Panc1 (cell line): ENCODE data around the gene EOGT. TPM values are rescaled to one million over a fixed set of nuclear protein-coding genes. Genes with fewer than 3 reads are reported as not detected.

Experiments used
- ATAC-seq: fragments of 200-7000 bp; cut with Tn5 transposase; 2 replicates; pipeline ENCODE4 v1.9.1; 2020; ENCODE audit warnings: mild to moderate bottlenecking, moderate library complexity
- BruUV-seq: library from RNA; stranded (reverse); fragments of 400-500 nt; replicated peaks from 2 replicates; lab custom pipeline; 2021; lab: Mats Ljungman, UMichigan
- CTCF ChIA-PET: fragments of 300-600 bp; sonication (Branson Sonifier 250); formaldehyde crosslinking; loops from one replicate; lab custom pipeline; 2022; ENCODE audit warnings: antibody characterized with exemption; lab: Charles Lee
- POLR2A ChIA-PET: fragments of 300-600 bp; sonication (Branson Sonifier 250); formaldehyde crosslinking; loops from one replicate; lab custom pipeline; 2022; ENCODE audit warnings: antibody characterized with exemption; lab: Charles Lee
- DNase-seq: peaks from one replicate; pipeline ENCODE4 v3.0.0-alpha.2; 2010; ENCODE audit warnings: low read depth, low spot score
- H3K27ac ChIP-seq: 2 replicates; pipeline ENCODE4 v1.5.1; 2011; ENCODE audit warnings: mild to moderate bottlenecking, low read length, inconsistent platforms
- H3K27me3 ChIP-seq: fragments of 200-500 bp; sonication (Bioruptor generic); 2 replicates; pipeline ENCODE4 v1.6.0; 2014; ENCODE audit warnings: low read length, inconsistent platforms; ENCODE audit not compliant: control insufficient read depth, insufficient read depth
- H3K36me3 ChIP-seq: fragments of 200-500 bp; sonication (Bioruptor generic); 2 replicates; pipeline ENCODE4 v1.5.1; 2014; ENCODE audit warnings: inconsistent platforms, mild to moderate bottlenecking, low read length, moderate library complexity; ENCODE audit not compliant: control insufficient read depth, insufficient read depth
- H3K4me1 ChIP-seq: 2 replicates; pipeline ENCODE4 v1.5.1; 2011; ENCODE audit warnings: inconsistent platforms, mild to moderate bottlenecking, low read length, moderate library complexity; ENCODE audit not compliant: control insufficient read depth, insufficient read depth
- H3K4me3 ChIP-seq, 2 experiments: 2 replicates each; pipeline ENCODE4 v1.5.1; 2011 to 2012; ENCODE audit warnings: low read depth in 2 of 2, low read length in 2 of 2, mild to moderate bottlenecking in 2 of 2, inconsistent platforms in 1 of 2, moderate library complexity in 1 of 2
- H3K9me3 ChIP-seq: fragments of 200-500 bp; sonication (Bioruptor generic); 2 replicates; pipeline ENCODE4 v1.5.1; 2014; ENCODE audit warnings: low read depth, mild to moderate bottlenecking, inconsistent platforms, low read length, moderate library complexity; ENCODE audit not compliant: control insufficient read depth, insufficient read depth
- POLR2AphosphoS5 ChIP-seq: IDR thresholded peaks from 2 replicates; pipeline ENCODE4 v1.6.1; 2012; ENCODE audit warnings: mild to moderate bottlenecking, low read depth, low read length, moderate library complexity
- SIN3A ChIP-seq: IDR thresholded peaks from 2 replicates; pipeline ENCODE4 v1.6.1; 2012; ENCODE audit warnings: low read depth, mild to moderate bottlenecking, low read length, moderate library complexity, borderline replicate concordance; ENCODE audit not compliant: insufficient read depth
- TCF7L2 ChIP-seq: IDR thresholded peaks from 2 replicates; pipeline ENCODE4 v1.6.1; 2011; ENCODE audit warnings: mild to moderate bottlenecking, low read depth, low read length, inconsistent platforms
- in situ Hi-C: cut with HindIII; loops from 2 replicates; pipeline ENCODE4 v1.10.0; 2016; ENCODE audit warnings: low sequenced_read_pairs, low pct_unique_long_range_greater_than_20kb
- intact Hi-C: fragments of 100-400 bp; cut with micrococcal nuclease; formaldehyde crosslinking; loops from one replicate; pipeline ENCODE4 v1.10.0; 2022; ENCODE audit not compliant: unreplicated experiment
- total RNA-seq: library from RNA; stranded (reverse); gene quantifications from one replicate; pipeline ENCODE4 v1.2.1, GENCODE V29; 2021; ENCODE audit not compliant: unreplicated experiment
- TF ChIP-seq, protein P1 (sequence below): fragments of 450-650 bp; IDR thresholded peaks from 2 replicates; pipeline ENCODE4 v1.5.1; 2017; ENCODE audit warnings: mild to moderate bottlenecking
- TF ChIP-seq, protein P2 (sequence below), 2 experiments: IDR thresholded peaks; 2 replicates each; pipeline ENCODE4 v1.6.1; 2011 to 2012; ENCODE audit warnings: low read depth in 2 of 2, control low read depth in 1 of 2, low read length in 1 of 2, mild to moderate bottlenecking in 1 of 2, moderate library complexity in 1 of 2; ENCODE audit not compliant: insufficient read depth in 1 of 2

Gene EOGT
- total RNA-seq, 1 experiment from 2014 or later: 29.1 TPM

- POLR2A ChIA-PET: no interaction called here
- no TSS peak for BruUV-seq
- Histone ChIP-seq H3K27me3 (no peaks in the 10 kb centered on the region; the same call in none of the 2 replicates), H3K27ac (no peak overlapping the region), H3K36me3 (no peaks in the 10 kb centered on the region), H3K4me3 (no peak overlapping the region), H3K9me3 (no peaks in the 10 kb centered on the region), H3K4me1 (no peaks in the 10 kb centered on the region)
- DNase-seq (no peak), ATAC-seq (no peak)
- CTCF ChIA-PET: no interaction called here
- in situ Hi-C loops: no loop called here
- TF ChIP-seq TCF7L2: no peak
- TF ChIP-seq, protein P1, sequence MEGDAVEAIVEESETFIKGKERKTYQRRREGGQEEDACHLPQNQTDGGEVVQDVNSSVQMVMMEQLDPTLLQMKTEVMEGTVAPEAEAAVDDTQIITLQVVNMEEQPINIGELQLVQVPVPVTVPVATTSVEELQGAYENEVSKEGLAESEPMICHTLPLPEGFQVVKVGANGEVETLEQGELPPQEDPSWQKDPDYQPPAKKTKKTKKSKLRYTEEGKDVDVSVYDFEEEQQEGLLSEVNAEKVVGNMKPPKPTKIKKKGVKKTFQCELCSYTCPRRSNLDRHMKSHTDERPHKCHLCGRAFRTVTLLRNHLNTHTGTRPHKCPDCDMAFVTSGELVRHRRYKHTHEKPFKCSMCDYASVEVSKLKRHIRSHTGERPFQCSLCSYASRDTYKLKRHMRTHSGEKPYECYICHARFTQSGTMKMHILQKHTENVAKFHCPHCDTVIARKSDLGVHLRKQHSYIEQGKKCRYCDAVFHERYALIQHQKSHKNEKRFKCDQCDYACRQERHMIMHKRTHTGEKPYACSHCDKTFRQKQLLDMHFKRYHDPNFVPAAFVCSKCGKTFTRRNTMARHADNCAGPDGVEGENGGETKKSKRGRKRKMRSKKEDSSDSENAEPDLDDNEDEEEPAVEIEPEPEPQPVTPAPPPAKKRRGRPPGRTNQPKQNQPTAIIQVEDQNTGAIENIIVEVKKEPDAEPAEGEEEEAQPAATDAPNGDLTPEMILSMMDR: no peak
- TF ChIP-seq, protein P2, sequence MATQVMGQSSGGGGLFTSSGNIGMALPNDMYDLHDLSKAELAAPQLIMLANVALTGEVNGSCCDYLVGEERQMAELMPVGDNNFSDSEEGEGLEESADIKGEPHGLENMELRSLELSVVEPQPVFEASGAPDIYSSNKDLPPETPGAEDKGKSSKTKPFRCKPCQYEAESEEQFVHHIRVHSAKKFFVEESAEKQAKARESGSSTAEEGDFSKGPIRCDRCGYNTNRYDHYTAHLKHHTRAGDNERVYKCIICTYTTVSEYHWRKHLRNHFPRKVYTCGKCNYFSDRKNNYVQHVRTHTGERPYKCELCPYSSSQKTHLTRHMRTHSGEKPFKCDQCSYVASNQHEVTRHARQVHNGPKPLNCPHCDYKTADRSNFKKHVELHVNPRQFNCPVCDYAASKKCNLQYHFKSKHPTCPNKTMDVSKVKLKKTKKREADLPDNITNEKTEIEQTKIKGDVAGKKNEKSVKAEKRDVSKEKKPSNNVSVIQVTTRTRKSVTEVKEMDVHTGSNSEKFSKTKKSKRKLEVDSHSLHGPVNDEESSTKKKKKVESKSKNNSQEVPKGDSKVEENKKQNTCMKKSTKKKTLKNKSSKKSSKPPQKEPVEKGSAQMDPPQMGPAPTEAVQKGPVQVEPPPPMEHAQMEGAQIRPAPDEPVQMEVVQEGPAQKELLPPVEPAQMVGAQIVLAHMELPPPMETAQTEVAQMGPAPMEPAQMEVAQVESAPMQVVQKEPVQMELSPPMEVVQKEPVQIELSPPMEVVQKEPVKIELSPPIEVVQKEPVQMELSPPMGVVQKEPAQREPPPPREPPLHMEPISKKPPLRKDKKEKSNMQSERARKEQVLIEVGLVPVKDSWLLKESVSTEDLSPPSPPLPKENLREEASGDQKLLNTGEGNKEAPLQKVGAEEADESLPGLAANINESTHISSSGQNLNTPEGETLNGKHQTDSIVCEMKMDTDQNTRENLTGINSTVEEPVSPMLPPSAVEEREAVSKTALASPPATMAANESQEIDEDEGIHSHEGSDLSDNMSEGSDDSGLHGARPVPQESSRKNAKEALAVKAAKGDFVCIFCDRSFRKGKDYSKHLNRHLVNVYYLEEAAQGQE (IDR thresholded peaks at IDR 0.05; ENCODE audit: insufficient read depth in 1 of 2, low read depth in 2 of 2, low read length in 1 of 2): no peak
- no peak for TF ChIP-seq SIN3A
- TF ChIP-seq POLR2AphosphoS5: no peak
- intact Hi-C loops: no loop called here
These were observed 48.8 kb downstream of the EOGT start for GRCh38 chr3:68964694-68965093.

DNA sequence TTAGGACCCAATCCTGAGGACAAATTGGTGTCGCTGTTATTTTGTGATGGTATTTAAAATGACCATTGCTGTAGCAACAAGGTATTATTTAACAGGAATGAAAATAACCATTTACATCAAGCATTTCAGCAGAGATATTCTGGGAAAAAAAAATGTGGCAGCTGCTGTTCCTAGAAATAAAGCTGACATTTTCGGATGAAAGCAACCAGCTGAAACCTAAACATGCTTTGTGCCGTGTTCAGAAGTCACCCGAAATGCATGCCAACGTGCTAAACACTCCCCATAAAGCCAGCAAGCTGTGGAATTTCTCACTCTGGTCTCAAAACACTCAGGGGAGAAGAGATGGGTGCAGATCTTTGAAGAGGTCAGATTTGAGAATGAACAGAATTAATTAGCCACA lies 49.6 kb downstream of the EOGT start:
- Histone ChIP-seq H3K27ac (no peak overlapping the region), H3K27me3 (no peaks in the 10 kb centered on the region; the same call in 1 of the 2 replicates), H3K9me3 (no peaks in the 10 kb centered on the region), H3K36me3 (no peaks in the 10 kb centered on the region), H3K4me3 (no peak overlapping the region), H3K4me1 (no peaks in the 10 kb centered on the region)
- in situ Hi-C loops (no loop called here), intact Hi-C loops (no loop called here)
- no TSS peak for BruUV-seq
- TF ChIP-seq SIN3A (no peak), TCF7L2 (no peak), POLR2AphosphoS5 (no peak)
- TF ChIP-seq, protein P1: no peak
- TF ChIP-seq, protein P2 (IDR thresholded peaks at IDR 0.05; ENCODE audit: insufficient read depth in 1 of 2, low read depth in 2 of 2, low read length in 1 of 2): no peak
- ChIA-PET POLR2A (no interaction called here), CTCF (no interaction called here)
- DNase-seq (no peak), ATAC-seq (no peak)
